Colonic mucosa (tissue), 4 donors: ENCODE measurements around the gene MLLT3. TPM values are rescaled to one million over a fixed set of nuclear protein-coding genes. Genes with fewer than 3 reads are reported as not detected.

Source experiments
- DNase-seq: peaks from one replicate; pipeline ENCODE4 v3.0.0-alpha.2; 2020
- H3K27ac ChIP-seq: fragments of 200-600 bp; one replicate; pipeline ENCODE4 v1.8.0; 2021
- H3K27me3 ChIP-seq: fragments of 200-600 bp; one replicate; pipeline ENCODE4 v1.8.0; 2021
- H3K36me3 ChIP-seq: fragments of 200-600 bp; one replicate; pipeline ENCODE4 v1.8.0; 2021
- H3K4me1 ChIP-seq: fragments of 200-600 bp; one replicate; pipeline ENCODE4 v1.8.0; 2021; ENCODE audit warnings: mild to moderate bottlenecking
- H3K4me3 ChIP-seq: fragments of 200-600 bp; one replicate; pipeline ENCODE4 v1.8.0; 2021
- H3K9ac ChIP-seq, 2 donors: one replicate each; pipeline ENCODE4 v1.7.0; 2013; ENCODE audit warnings: control low read depth in 2 of 2, low read depth in 2 of 2, low read length in 2 of 2
- H3K9me3 ChIP-seq: fragments of 200-600 bp; one replicate; pipeline ENCODE4 v1.8.0; 2021
- intact Hi-C: fragments of 100-400 bp; cut with DNase I; formaldehyde crosslinking; loops from one replicate; pipeline ENCODE4 v1.14.1; 2022
- total RNA-seq, 2 donors: library from RNA; stranded (reverse); fragmentation: NEBNext Ultra II Directional in 1 of 2; extraction: Animal tissue kit (Norgen Biotek cat#: 25700) in 1 of 2; gene quantifications; one replicate each; pipeline ENCODE4 v1.2.1, GENCODE V29; 2021
- TF ChIP-seq, protein P1 (sequence below): fragments of 200-600 bp; IDR thresholded peaks from one replicate; pipeline ENCODE4 v1.8.0; 2022; ENCODE audit warnings: antibody characterized with exemption, mild to moderate bottlenecking
- donor health status: healthy.
- donor health status: DM: no; HTN: no; CAD: no.
- donor health status: DM: no; HTN: no; CAD: no.

MLLT3 gene
- total RNA-seq, 2 donors from 2014 or later: 44.6 to 65.2 TPM

- no peaks in the 10 kb centered on the region for H3K4me1 ChIP-seq
- H3K27ac ChIP-seq: no peak overlapping the region
- no peaks in the 10 kb centered on the region for H3K9me3 ChIP-seq
- no peaks in the 10 kb centered on the region for H3K27me3 ChIP-seq
- H3K36me3 ChIP-seq: no peaks in the 10 kb centered on the region
- intact Hi-C loops: no loop called here
- TF ChIP-seq, protein P1, sequence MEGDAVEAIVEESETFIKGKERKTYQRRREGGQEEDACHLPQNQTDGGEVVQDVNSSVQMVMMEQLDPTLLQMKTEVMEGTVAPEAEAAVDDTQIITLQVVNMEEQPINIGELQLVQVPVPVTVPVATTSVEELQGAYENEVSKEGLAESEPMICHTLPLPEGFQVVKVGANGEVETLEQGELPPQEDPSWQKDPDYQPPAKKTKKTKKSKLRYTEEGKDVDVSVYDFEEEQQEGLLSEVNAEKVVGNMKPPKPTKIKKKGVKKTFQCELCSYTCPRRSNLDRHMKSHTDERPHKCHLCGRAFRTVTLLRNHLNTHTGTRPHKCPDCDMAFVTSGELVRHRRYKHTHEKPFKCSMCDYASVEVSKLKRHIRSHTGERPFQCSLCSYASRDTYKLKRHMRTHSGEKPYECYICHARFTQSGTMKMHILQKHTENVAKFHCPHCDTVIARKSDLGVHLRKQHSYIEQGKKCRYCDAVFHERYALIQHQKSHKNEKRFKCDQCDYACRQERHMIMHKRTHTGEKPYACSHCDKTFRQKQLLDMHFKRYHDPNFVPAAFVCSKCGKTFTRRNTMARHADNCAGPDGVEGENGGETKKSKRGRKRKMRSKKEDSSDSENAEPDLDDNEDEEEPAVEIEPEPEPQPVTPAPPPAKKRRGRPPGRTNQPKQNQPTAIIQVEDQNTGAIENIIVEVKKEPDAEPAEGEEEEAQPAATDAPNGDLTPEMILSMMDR: no peak
- H3K9ac ChIP-seq: no peak overlapping the region
- no peak for DNase-seq
- H3K4me3 ChIP-seq: no peak overlapping the region
These were observed 142.7 kb downstream of the MLLT3 start for GRCh38 chr9:20479419-20480155.

DNA sequence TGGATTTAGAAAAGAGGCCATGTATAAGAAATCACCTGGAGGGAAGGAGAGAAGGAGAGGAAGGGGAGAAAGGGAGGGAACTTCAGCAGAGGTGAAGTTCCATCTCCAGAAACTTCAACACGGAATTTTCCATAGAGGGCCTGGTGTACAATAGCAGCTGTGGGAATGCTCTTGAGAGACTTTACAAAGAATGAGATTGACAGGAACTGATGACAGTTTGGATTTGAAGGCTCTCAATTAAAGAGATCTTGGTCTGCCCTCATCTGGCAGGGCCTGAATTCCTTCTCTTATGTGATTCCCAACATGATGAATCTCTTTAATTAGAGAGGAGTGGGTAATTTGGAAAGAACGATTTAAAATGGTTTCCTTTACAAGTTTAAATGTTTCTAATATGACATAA lies 143.5 kb downstream of the MLLT3 start:
- no peak overlapping the region for H3K9ac ChIP-seq
- H3K9me3 ChIP-seq: no peaks in the 10 kb centered on the region
- no peaks in the 10 kb centered on the region for H3K36me3 ChIP-seq
- intact Hi-C loops: no loop called here
- no peak overlapping the region for H3K4me3 ChIP-seq
- no peaks in the 10 kb centered on the region for H3K4me1 ChIP-seq
- TF ChIP-seq, protein P1: no peak
- no peak overlapping the region for H3K27ac ChIP-seq
- H3K27me3 ChIP-seq: no peaks in the 10 kb centered on the region
- DNase-seq: no peak

DNA sequence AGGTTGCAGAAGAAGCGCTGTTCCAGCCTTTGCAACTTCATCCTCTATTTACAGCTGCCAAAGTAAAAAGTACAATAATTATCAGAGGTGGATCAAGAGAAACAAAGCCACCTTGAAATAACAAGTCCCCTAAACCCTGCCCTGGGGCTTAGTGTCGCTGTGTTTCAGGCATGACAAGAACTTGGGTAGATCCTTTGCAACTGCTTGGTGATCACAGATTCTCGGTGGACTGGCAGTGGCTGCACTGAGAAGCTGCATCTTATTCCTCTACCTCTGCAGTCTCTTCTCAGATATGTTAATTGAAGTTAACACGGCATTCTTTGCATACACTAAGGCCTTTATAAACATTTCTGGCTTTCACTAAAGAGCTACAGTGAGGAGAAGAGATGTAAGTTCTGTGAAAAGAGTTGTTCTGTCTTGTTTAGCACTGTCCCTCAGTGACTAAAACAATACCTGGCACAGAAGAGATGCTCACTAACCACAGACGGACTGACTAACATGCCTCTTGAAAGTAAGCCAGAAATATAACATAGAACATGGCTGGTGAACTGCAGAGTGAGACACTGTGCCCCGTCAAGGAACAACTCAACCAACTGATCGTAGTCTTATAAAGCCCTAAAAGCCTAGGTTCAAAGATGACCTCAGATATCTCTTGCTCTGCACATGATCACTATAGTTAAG lies 144.2 kb downstream of the MLLT3 start:
- no peak overlapping the region for H3K9ac ChIP-seq
- no peak overlapping the region for H3K4me3 ChIP-seq
- no peaks in the 10 kb centered on the region for H3K36me3 ChIP-seq
- no peaks in the 10 kb centered on the region for H3K27me3 ChIP-seq
- H3K4me1 ChIP-seq: no peaks in the 10 kb centered on the region
- TF ChIP-seq, protein P1: no peak
- intact Hi-C loops: no loop called here
- H3K27ac ChIP-seq: no peak overlapping the region
- H3K9me3 ChIP-seq: no peaks in the 10 kb centered on the region
- no peak for DNase-seq

- H3K9ac ChIP-seq: no peak overlapping the region
- H3K36me3 ChIP-seq: no peaks in the 10 kb centered on the region
- H3K4me1 ChIP-seq: no peaks in the 10 kb centered on the region
- no peak overlapping the region for H3K27ac ChIP-seq
- no peak for DNase-seq
- TF ChIP-seq, protein P1: no peak
- H3K9me3 ChIP-seq: no peaks in the 10 kb centered on the region
- intact Hi-C loops: no loop called here
- no peaks in the 10 kb centered on the region for H3K27me3 ChIP-seq
- no peak overlapping the region for H3K4me3 ChIP-seq
These were observed 145.3 kb downstream of the MLLT3 start for GRCh38 chr9:20476912-20477521.

- Histone ChIP-seq H3K27ac (no peak overlapping the region), H3K27me3 (no peaks in the 10 kb centered on the region), H3K9me3 (no peaks in the 10 kb centered on the region), H3K4me1 (no peaks in the 10 kb centered on the region), H3K36me3 (no peaks in the 10 kb centered on the region), H3K4me3 (no peak overlapping the region), H3K9ac (no peak overlapping the region)
- TF ChIP-seq, protein P1: no peak
- intact Hi-C loops: no loop called here
- no peak for DNase-seq
These were observed 147.8 kb downstream of the MLLT3 start for GRCh38 chr9:20474496-20474895.
